ENCODE data around the gene GHRHR.

- TF ChIP-seq CTCF (conservative IDR thresholded peaks at IDR 0.05) (no peak), EZH2 (IDR thresholded peaks at IDR 0.05; ENCODE audit: low read depth) (no peak)
Observed at GRCh38 chr7:30930621-30931020, 33.1 kb upstream of the GHRHR start.

Measured in PC-9 (cell line).